Activated B cell treated with CpG ODN at 0.5 μM for 24 hours (primary cell): Measurements from ENCODE around the gene SLC9B1. TPM values are rescaled to one million over a fixed set of nuclear protein-coding genes. Genes with fewer than 3 reads are reported as not detected.
A peak's percentile ranks its signal among the peaks of the same experiment; 100 is the strongest.

Experiments
- ATAC-seq: fragments of 200-7000 bp; cut with Tn5 transposase; one replicate; pipeline ENCODE4 v1.10.0; 2021; ENCODE audit warnings: low read depth, mild to moderate bottlenecking, moderate library complexity
- CTCF ChIA-PET: fragments of 350-600 bp; sonication (Branson Sonifier 250); formaldehyde crosslinking; loops from one replicate; lab custom pipeline; 2021; ENCODE audit warnings: antibody characterized with exemption; lab: Charles Lee
- POLR2A ChIA-PET: fragments of 350-600 bp; sonication (Branson Sonifier 250); formaldehyde crosslinking; loops from one replicate; lab custom pipeline; 2021; ENCODE audit warnings: antibody characterized with exemption; lab: Charles Lee
- DNase-seq: peaks from one replicate; pipeline ENCODE4 v3.0.0; 2022
- H3K27ac Mint-ChIP-seq: one replicate; pipeline ENCODE4 v1.8.0; 2020; ENCODE audit warnings: mixed read lengths
- H3K27me3 Mint-ChIP-seq: one replicate; pipeline ENCODE4 v1.8.0; 2021; ENCODE audit warnings: mixed read lengths
- H3K36me3 Mint-ChIP-seq: one replicate; pipeline ENCODE4 v1.8.0; 2021; ENCODE audit warnings: low read depth, mixed read lengths
- H3K4me1 Mint-ChIP-seq: one replicate; pipeline ENCODE4 v1.8.0; 2021; ENCODE audit warnings: mixed read lengths
- H3K4me3 Mint-ChIP-seq: one replicate; pipeline ENCODE4 v1.8.0; 2020; ENCODE audit warnings: mild to moderate bottlenecking, mixed read lengths
- H3K9me3 Mint-ChIP-seq: one replicate; pipeline ENCODE4 v1.8.0; 2020; ENCODE audit warnings: mixed read lengths
- CTCF ChIP-seq: fragments of 200-600 bp; IDR thresholded peaks from one replicate; pipeline ENCODE4 v1.8.0; 2022; ENCODE audit warnings: antibody characterized with exemption, mild to moderate bottlenecking
- intact Hi-C: fragments of 100-400 bp; cut with micrococcal nuclease; formaldehyde crosslinking; loops from one replicate; pipeline ENCODE4 v1.15.1; 2024
- total RNA-seq: library from RNA; stranded (reverse); gene quantifications from 2 replicates; pipeline ENCODE4 v1.2.3, GENCODE V29; 2022

The SLC9B1 gene
- total RNA-seq, 1 donor from 2014 or later, result 2.5 TPM

- no peaks in the 10 kb centered on the region for H3K9me3 Mint-ChIP-seq
- no peak overlapping the region for H3K27ac Mint-ChIP-seq
- H3K4me3 Mint-ChIP-seq, result no peak overlapping the region
- peaks cover 38% of the 10 kb centered on the region for H3K36me3 Mint-ChIP-seq
- ChIA-PET CTCF (no interaction called here), POLR2A (interaction anchor here (2.8 kb wide), 1 partner anchor 44 kb away, joined by 22 read pairs; the partner anchor contains the start of gene UBE2D3)
- H3K27me3 Mint-ChIP-seq, result no peaks in the 10 kb centered on the region
- ATAC-seq, result no peak
- peaks cover 45% of the 10 kb centered on the region for H3K4me1 Mint-ChIP-seq
- intact Hi-C loops, result loop anchor here (5.0 kb wide), 1 partner anchor 126 kb away; no protein-coding TSS in a partner anchor
- TF ChIP-seq CTCF, result no peak
- no peak for DNase-seq
Measured at GRCh38 chr4:102871772-102872171, 147.7 kb downstream of the SLC9B1 start.

GRCh38 chr4:102869569-102870197 is 149.8 kb downstream of the SLC9B1 start:
- POLR2A ChIA-PET, result interaction anchor here (0.6 to 3.6 kb wide), 13 partner anchors 9 to 525 kb away, joined by 3 to 263 read pairs (median 4); partner anchors contain the start of genes MANBA, SLC39A8 and UBE2D3
- no peaks in the 10 kb centered on the region for H3K9me3 Mint-ChIP-seq
- peaks cover 50% of the 10 kb centered on the region for H3K4me1 Mint-ChIP-seq
- peak overlapping the region; percentile 97 for H3K27ac Mint-ChIP-seq
- intact Hi-C loops, result loop anchor here (1.0 to 10.0 kb wide), 7 partner anchors 109 to 525 kb away; partner anchors contain the start of genes BDH2, CENPE, MANBA and NFKB1
- DNase-seq (no peak), ATAC-seq (no peak)
- CTCF ChIA-PET, result interaction anchor here (2.3 kb wide), 1 partner anchor 42 kb away, joined by 14 read pairs; the partner anchor contains the start of gene UBE2D3
- H3K4me3 Mint-ChIP-seq, result peak overlapping the region; percentile 97
- TF ChIP-seq CTCF, result no peak
- H3K27me3 Mint-ChIP-seq, result no peaks in the 10 kb centered on the region
- H3K36me3 Mint-ChIP-seq, result peaks cover 20% of the 10 kb centered on the region

- Mint-ChIP-seq H3K36me3 (peaks cover 15% of the 10 kb centered on the region), H3K4me1 (peaks cover 51% of the 10 kb centered on the region), H3K9me3 (no peaks in the 10 kb centered on the region), H3K27ac (peak within 1 kb of the TSS; percentile 97), H3K27me3 (no peaks in the 10 kb centered on the region), H3K4me3 (peak within 1 kb of the TSS; percentile 97)
- ATAC-seq (peak; percentile 86), DNase-seq (peak; percentile 91)
- no peak for TF ChIP-seq CTCF
- ChIA-PET POLR2A (interaction anchor here (0.6 to 3.6 kb wide), 15 partner anchors 8 to 524 kb away, joined by 3 to 263 read pairs (median 4); partner anchors contain the start of genes MANBA, SLC39A8 and UBE2D3), CTCF (interaction anchor here (1.5 to 2.3 kb wide), 2 partner anchors 10 to 41 kb away, joined by 3 to 14 read pairs; partner anchors contain the start of gene UBE2D3)
- intact Hi-C loops, result loop anchor here (1.0 to 10.0 kb wide), 9 partner anchors 41 to 524 kb away; partner anchors contain the start of genes BDH2, CENPE, MANBA and NFKB1
Measured at GRCh38 chr4:102868781-102869568, 150.5 kb downstream of the SLC9B1 start, which contains the start of gene CISD2. TSS of gene CISD2 (plus strand) at chr4:102868992. CDS start at chr4:102869085, 93 bp downstream.

GRCh38 chr4:102868153-102868780 is 151.2 kb downstream of the SLC9B1 start:
- Mint-ChIP-seq H3K36me3 (peaks cover 12% of the 10 kb centered on the region), H3K4me3 (peak overlapping the region; percentile 97), H3K27me3 (no peaks in the 10 kb centered on the region), H3K27ac (peak overlapping the region; percentile 96), H3K9me3 (no peaks in the 10 kb centered on the region), H3K4me1 (peaks cover 44% of the 10 kb centered on the region)
- DNase-seq (no peak), ATAC-seq (peak; percentile 45)
- POLR2A ChIA-PET, result interaction anchor here (0.7 to 3.6 kb wide), 12 partner anchors 8 to 523 kb away, joined by 3 to 263 read pairs (median 4); partner anchors contain the start of genes MANBA, SLC39A8 and UBE2D3
- TF ChIP-seq CTCF, result no peak
- intact Hi-C loops, result loop anchor here (1.0 to 10.0 kb wide), 8 partner anchors 40 to 523 kb away; partner anchors contain the start of genes BDH2, CENPE, NFKB1 and SLC39A8
- CTCF ChIA-PET, result interaction anchor here (1.5 to 2.3 kb wide), 2 partner anchors 10 to 40 kb away, joined by 3 to 14 read pairs; partner anchors contain the start of gene UBE2D3
